Measurements from ENCODE around the gene PPP2R3B.
"Not testable (repeated sequence)": the region's sequence is repeated elsewhere in the genome, so short reads cannot be mapped to it uniquely, and the experiment has no call there.

The PPP2R3B gene

GRCh38 chrX:410296-410695, 23.6 kb upstream of the PPP2R3B start:
- DNase-seq (ENCODE audit: extremely low read depth in 1 of 2, low read depth in 1 of 2): no peak

- no peak for DNase-seq (ENCODE audit: extremely low read depth in 1 of 2, low read depth in 1 of 2)
These were observed 18.4 kb upstream of the PPP2R3B start for GRCh38 chrX:405149-405548.

- no peak for DNase-seq (ENCODE audit: extremely low read depth in 1 of 2, low read depth in 1 of 2)
These were observed 17.9 kb upstream of the PPP2R3B start for GRCh38 chrX:404656-405055.

GRCh38 chrX:402857-403256, 16.1 kb upstream of the PPP2R3B start:
- DNase-seq (ENCODE audit: extremely low read depth in 1 of 2, low read depth in 1 of 2): no peak

GRCh38 chrX:400258-400657, 13.6 kb upstream of the PPP2R3B start:
- no peak for DNase-seq (ENCODE audit: extremely low read depth in 1 of 2, low read depth in 1 of 2)

- DNase-seq (ENCODE audit: extremely low read depth in 1 of 2, low read depth in 1 of 2): no peak
These were observed 10.9 kb upstream of the PPP2R3B start for GRCh38 chrX:397575-397974.

- DNase-seq (ENCODE audit: extremely low read depth in 1 of 2, low read depth in 1 of 2): no peak
These were observed 8.1 kb upstream of the PPP2R3B start for GRCh38 chrX:394830-395229.

GRCh38 chrX:392575-392846, 5.8 kb upstream of the PPP2R3B start:
- DNase-seq (ENCODE audit: extremely low read depth in 1 of 2, low read depth in 1 of 2): no peak

GRCh38 chrX:391717-392574, 5.2 kb upstream of the PPP2R3B start:
- DNase-seq (ENCODE audit: extremely low read depth in 1 of 2, low read depth in 1 of 2): no peak

GRCh38 chrX:390459-390858, 3.8 kb upstream of the PPP2R3B start:
- no peak for DNase-seq (ENCODE audit: extremely low read depth in 1 of 2, low read depth in 1 of 2)

GRCh38 chrX:389021-389441, 2.3 kb upstream of the PPP2R3B start:
- DNase-seq (ENCODE audit: extremely low read depth in 1 of 2, low read depth in 1 of 2): no peak

GRCh38 chrX:387729-388128, 1.0 kb upstream of the PPP2R3B start:
- DNase-seq (ENCODE audit: extremely low read depth in 1 of 2, low read depth in 1 of 2): no peak

- DNase-seq (ENCODE audit: extremely low read depth in 1 of 2, low read depth in 1 of 2): no peak
These were observed 404 bp downstream of the PPP2R3B start for GRCh38 chrX:386239-386767.

GRCh38 chrX:385736-386135, 971 bp downstream of the PPP2R3B start:
- not testable (repeated sequence) for DNase-seq (ENCODE audit: extremely low read depth in 1 of 2, low read depth in 1 of 2)

GRCh38 chrX:384861-385260, 1.8 kb downstream of the PPP2R3B start:
- DNase-seq (ENCODE audit: extremely low read depth in 1 of 2, low read depth in 1 of 2): no peak

- DNase-seq (ENCODE audit: extremely low read depth in 1 of 2, low read depth in 1 of 2): no peak
These were observed 8.3 kb downstream of the PPP2R3B start for GRCh38 chrX:378443-378842.

GRCh38 chrX:376206-376605, 10.5 kb downstream of the PPP2R3B start:
- DNase-seq (ENCODE audit: extremely low read depth in 1 of 2, low read depth in 1 of 2): not testable (repeated sequence)

GRCh38 chrX:375181-376036, 11.3 kb downstream of the PPP2R3B start:
- no peak for DNase-seq (ENCODE audit: extremely low read depth in 1 of 2, low read depth in 1 of 2)

- DNase-seq (ENCODE audit: extremely low read depth in 1 of 2, low read depth in 1 of 2): no peak
These were observed 12.1 kb downstream of the PPP2R3B start for GRCh38 chrX:374596-374995.

- DNase-seq (ENCODE audit: extremely low read depth in 1 of 2, low read depth in 1 of 2): no peak
These were observed 12.9 kb downstream of the PPP2R3B start for GRCh38 chrX:373641-374471.
